Neural cell (in vitro differentiated cells): ENCODE data around the gene TACC3. TPM values are rescaled to one million over a fixed set of nuclear protein-coding genes. Genes with fewer than 3 reads are reported as not detected.

Experiments
- H2AFZ ChIP-seq: fragments of 200-600, 300-800 bp; sonication (generic), shearing (Covaris generic); 2 replicates; pipeline ENCODE4 v1.6.0; 2014; ENCODE audit warnings: low read depth, mild to moderate bottlenecking, antibody characterized with exemption, low read length, moderate library complexity
- H3F3A ChIP-seq: fragments of 200-600 bp; shearing (Covaris generic); 2 replicates; pipeline ENCODE4 v1.6.1; 2016; ENCODE audit warnings: mild to moderate bottlenecking, moderate library complexity, mixed read lengths, antibody characterized with exemption, low read length; ENCODE audit not compliant: insufficient read depth, poor library complexity, severe bottlenecking
- H3K27ac ChIP-seq: fragments of 200-600, 300-800 bp; sonication (generic), shearing (Covaris generic); 2 replicates; pipeline ENCODE4 v1.5.1; 2014; ENCODE audit warnings: mild to moderate bottlenecking, low read length, moderate library complexity
- H3K27me3 ChIP-seq: fragments of 300-800, 200-600 bp; sonication (generic), shearing (Covaris generic); 2 replicates; pipeline ENCODE4 v1.6.0; 2014; ENCODE audit warnings: mild to moderate bottlenecking, low read depth, low read length, moderate library complexity; ENCODE audit not compliant: insufficient read depth
- H3K36me3 ChIP-seq: fragments of 300-800, 200-600 bp; sonication (generic), shearing (Covaris generic); 2 replicates; pipeline ENCODE4 v1.5.1; 2014; ENCODE audit warnings: mild to moderate bottlenecking, antibody characterized with exemption, low read length, moderate library complexity; ENCODE audit not compliant: insufficient read depth
- H3K4me2 ChIP-seq: fragments of 300-800, 200-600 bp; sonication (generic), shearing (Covaris generic); 2 replicates; pipeline ENCODE4 v1.6.0; 2014; ENCODE audit warnings: mild to moderate bottlenecking, low read length
- H3K4me3 ChIP-seq: fragments of 300-800, 200-600 bp; sonication (generic), shearing (Covaris generic); 2 replicates; pipeline ENCODE4 v1.5.1; 2014; ENCODE audit warnings: mild to moderate bottlenecking, low read length, moderate library complexity
- H3K79me2 ChIP-seq: fragments of 200-600 bp; shearing (Covaris generic); replicated peaks from 2 replicates; pipeline ENCODE4 v1.6.0; 2014; ENCODE audit warnings: mild to moderate bottlenecking, low read length, moderate library complexity; ENCODE audit not compliant: insufficient read depth
- H3K9ac ChIP-seq: fragments of 300-800, 200-600 bp; sonication (generic), shearing (Covaris generic); 2 replicates; pipeline ENCODE4 v1.6.1; 2016; ENCODE audit warnings: mild to moderate bottlenecking, low read length, mixed read lengths
- H3K9me2 ChIP-seq: fragments of 200-600 bp; shearing (Covaris generic); 2 replicates; pipeline ENCODE4 v1.6.1; 2016; ENCODE audit warnings: mild to moderate bottlenecking, low read length, mixed read lengths; ENCODE audit not compliant: insufficient read depth
- H3K9me3 ChIP-seq: fragments of 200-600, 300-800 bp; sonication (generic), shearing (Covaris generic); 2 replicates; pipeline ENCODE4 v1.6.1; 2016; ENCODE audit warnings: mild to moderate bottlenecking, mixed run types, low read length, moderate library complexity, mixed read lengths
- H4K20me1 ChIP-seq: fragments of 200-600 bp; shearing (Covaris generic); 2 replicates; pipeline ENCODE4 v1.6.1; 2016; ENCODE audit warnings: mild to moderate bottlenecking, mixed run types; ENCODE audit not compliant: insufficient read depth
- EP300 ChIP-seq: fragments of 450-650 bp; conservative IDR thresholded peaks from 2 replicates; pipeline ENCODE4 v1.6.1; 2014; ENCODE audit warnings: antibody characterized with exemption, mild to moderate bottlenecking, moderate library complexity; ENCODE audit not compliant: poor library complexity, severe bottlenecking
- EZH2 ChIP-seq: fragments of 200-600, 300-800 bp; shearing (Covaris generic), sonication (generic); IDR thresholded peaks from 2 replicates; pipeline ENCODE4 v1.6.1; 2014; ENCODE audit warnings: antibody characterized with exemption, low read length, borderline replicate concordance, mild to moderate bottlenecking; ENCODE audit not compliant: insufficient read depth, poor library complexity, severe bottlenecking
- MXI1 ChIP-seq: fragments of 450-650 bp; conservative IDR thresholded peaks from 2 replicates; pipeline ENCODE4 v1.6.1; 2014; ENCODE audit warnings: antibody characterized with exemption, mild to moderate bottlenecking; ENCODE audit not compliant: poor library complexity, severe bottlenecking
- POLR2AphosphoS5 ChIP-seq: IDR thresholded peaks from 2 replicates; pipeline ENCODE4 v1.6.1; 2012
- SMC3 ChIP-seq: fragments of 450-650 bp; conservative IDR thresholded peaks from 2 replicates; pipeline ENCODE4 v1.6.1; 2014; ENCODE audit warnings: antibody characterized with exemption, mild to moderate bottlenecking, moderate library complexity; ENCODE audit not compliant: poor library complexity
- TAF1 ChIP-seq: IDR thresholded peaks from 2 replicates; pipeline ENCODE4 v1.6.1; 2012; ENCODE audit warnings: low read depth
- polyA plus RNA-seq: library from polyadenylated mRNA; depleted of rRNA; stranded (reverse); fragments of >200 nt; gene quantifications from 2 replicates; pipeline ENCODE4 v1.2.3, GENCODE V29; 2014
- TF ChIP-seq, protein P1 (sequence below): IDR thresholded peaks from 2 replicates; pipeline ENCODE4 v1.6.1; 2012; ENCODE audit warnings: borderline replicate concordance
- TF ChIP-seq, protein P2 (sequence below): fragments of 450-650 bp; IDR thresholded peaks from 2 replicates; pipeline ENCODE4 v1.5.1; 2014; ENCODE audit warnings: antibody characterized with exemption, mild to moderate bottlenecking, moderate library complexity; ENCODE audit not compliant: poor library complexity, severe bottlenecking

Gene TACC3
- polyA plus RNA-seq, 1 donor from 2014 or later: 2.6 TPM

DNA sequence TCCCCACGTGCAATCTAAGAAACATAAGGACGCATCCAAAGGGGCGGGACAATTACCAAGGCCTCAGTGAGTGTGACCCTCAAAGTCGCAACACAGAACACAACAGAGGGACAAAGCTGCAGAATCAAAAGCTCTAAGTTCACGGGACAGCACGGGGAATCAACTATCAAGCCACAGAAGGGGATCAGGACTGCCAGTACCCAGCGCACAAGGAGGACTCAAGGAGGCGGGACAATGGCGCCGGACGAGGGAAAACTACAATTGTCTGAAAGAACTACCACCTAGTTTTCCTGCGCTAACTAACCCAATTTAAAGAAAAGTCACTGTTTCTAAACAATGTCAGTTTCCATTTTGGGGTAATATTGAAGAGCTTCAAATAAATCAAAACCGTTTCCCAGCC is 38.5 kb upstream of the TACC3 start:
- no peak overlapping the region for H2AFZ ChIP-seq
- no peaks in the 10 kb centered on the region for H4K20me1 ChIP-seq
- no peaks in the 10 kb centered on the region for H3F3A ChIP-seq
- H3K4me2 ChIP-seq: no peak overlapping the region
- no peaks in the 10 kb centered on the region for H3K79me2 ChIP-seq
- H3K9me3 ChIP-seq: no peaks in the 10 kb centered on the region
- no peak overlapping the region for H3K9ac ChIP-seq
- no peak overlapping the region for H3K27ac ChIP-seq
- TF ChIP-seq, protein P1, sequence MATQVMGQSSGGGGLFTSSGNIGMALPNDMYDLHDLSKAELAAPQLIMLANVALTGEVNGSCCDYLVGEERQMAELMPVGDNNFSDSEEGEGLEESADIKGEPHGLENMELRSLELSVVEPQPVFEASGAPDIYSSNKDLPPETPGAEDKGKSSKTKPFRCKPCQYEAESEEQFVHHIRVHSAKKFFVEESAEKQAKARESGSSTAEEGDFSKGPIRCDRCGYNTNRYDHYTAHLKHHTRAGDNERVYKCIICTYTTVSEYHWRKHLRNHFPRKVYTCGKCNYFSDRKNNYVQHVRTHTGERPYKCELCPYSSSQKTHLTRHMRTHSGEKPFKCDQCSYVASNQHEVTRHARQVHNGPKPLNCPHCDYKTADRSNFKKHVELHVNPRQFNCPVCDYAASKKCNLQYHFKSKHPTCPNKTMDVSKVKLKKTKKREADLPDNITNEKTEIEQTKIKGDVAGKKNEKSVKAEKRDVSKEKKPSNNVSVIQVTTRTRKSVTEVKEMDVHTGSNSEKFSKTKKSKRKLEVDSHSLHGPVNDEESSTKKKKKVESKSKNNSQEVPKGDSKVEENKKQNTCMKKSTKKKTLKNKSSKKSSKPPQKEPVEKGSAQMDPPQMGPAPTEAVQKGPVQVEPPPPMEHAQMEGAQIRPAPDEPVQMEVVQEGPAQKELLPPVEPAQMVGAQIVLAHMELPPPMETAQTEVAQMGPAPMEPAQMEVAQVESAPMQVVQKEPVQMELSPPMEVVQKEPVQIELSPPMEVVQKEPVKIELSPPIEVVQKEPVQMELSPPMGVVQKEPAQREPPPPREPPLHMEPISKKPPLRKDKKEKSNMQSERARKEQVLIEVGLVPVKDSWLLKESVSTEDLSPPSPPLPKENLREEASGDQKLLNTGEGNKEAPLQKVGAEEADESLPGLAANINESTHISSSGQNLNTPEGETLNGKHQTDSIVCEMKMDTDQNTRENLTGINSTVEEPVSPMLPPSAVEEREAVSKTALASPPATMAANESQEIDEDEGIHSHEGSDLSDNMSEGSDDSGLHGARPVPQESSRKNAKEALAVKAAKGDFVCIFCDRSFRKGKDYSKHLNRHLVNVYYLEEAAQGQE: no peak
- TF ChIP-seq MXI1 (no peak), EP300 (no peak), TAF1 (no peak), SMC3 (no peak), EZH2 (no peak), POLR2AphosphoS5 (no peak)
- TF ChIP-seq, protein P2, sequence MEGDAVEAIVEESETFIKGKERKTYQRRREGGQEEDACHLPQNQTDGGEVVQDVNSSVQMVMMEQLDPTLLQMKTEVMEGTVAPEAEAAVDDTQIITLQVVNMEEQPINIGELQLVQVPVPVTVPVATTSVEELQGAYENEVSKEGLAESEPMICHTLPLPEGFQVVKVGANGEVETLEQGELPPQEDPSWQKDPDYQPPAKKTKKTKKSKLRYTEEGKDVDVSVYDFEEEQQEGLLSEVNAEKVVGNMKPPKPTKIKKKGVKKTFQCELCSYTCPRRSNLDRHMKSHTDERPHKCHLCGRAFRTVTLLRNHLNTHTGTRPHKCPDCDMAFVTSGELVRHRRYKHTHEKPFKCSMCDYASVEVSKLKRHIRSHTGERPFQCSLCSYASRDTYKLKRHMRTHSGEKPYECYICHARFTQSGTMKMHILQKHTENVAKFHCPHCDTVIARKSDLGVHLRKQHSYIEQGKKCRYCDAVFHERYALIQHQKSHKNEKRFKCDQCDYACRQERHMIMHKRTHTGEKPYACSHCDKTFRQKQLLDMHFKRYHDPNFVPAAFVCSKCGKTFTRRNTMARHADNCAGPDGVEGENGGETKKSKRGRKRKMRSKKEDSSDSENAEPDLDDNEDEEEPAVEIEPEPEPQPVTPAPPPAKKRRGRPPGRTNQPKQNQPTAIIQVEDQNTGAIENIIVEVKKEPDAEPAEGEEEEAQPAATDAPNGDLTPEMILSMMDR: no peak
- no peaks in the 10 kb centered on the region for H3K9me2 ChIP-seq
- H3K4me3 ChIP-seq: no peak overlapping the region
- no peaks in the 10 kb centered on the region for H3K36me3 ChIP-seq
- H3K27me3 ChIP-seq: peaks cover 15% of the 10 kb centered on the region

DNA sequence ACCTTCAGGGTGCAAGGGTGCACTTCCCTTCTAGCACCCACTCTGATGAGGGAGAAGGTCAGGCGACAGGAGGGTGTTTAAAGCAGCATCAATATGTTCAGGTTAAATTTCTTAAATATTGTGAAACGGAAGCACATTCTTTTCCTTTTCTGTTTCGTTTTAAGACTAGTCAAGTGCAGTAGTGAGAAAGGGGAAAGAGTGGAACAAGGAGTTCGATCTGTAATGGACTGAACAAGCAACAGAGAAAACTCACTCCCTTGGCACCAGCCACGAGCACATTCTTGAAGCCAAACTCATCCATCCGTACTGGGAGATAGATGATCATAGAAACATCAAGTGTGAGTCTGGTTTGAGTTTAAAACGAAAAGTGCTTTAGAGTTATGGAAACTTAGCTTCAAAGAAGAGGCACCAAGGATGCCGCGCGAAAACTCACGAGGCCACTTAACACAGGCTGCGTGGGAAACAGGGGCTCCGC is 38.0 kb upstream of the TACC3 start:
- Histone ChIP-seq H3K9ac (no peak overlapping the region), H3K9me2 (no peaks in the 10 kb centered on the region), H3K27ac (no peak overlapping the region), H3K9me3 (no peaks in the 10 kb centered on the region), H4K20me1 (no peaks in the 10 kb centered on the region), H3K27me3 (peaks cover 15% of the 10 kb centered on the region), H3K79me2 (no peaks in the 10 kb centered on the region), H3K4me3 (peak overlapping the region; percentile 57), H3K4me2 (no peak overlapping the region), H2AFZ (no peak overlapping the region), H3F3A (no peaks in the 10 kb centered on the region), H3K36me3 (no peaks in the 10 kb centered on the region)
- peak; percentile 9 for TF ChIP-seq POLR2AphosphoS5
- no peak for TF ChIP-seq TAF1
